Lung (tissue), 12 donors: ENCODE measurements around the gene MSLN. TPM values are rescaled to one million over a fixed set of nuclear protein-coding genes. Genes with fewer than 3 reads are reported as not detected.

ENCODE experiments used
- ATAC-seq: fragments of 200-7000 bp; cut with Tn5 transposase; one replicate; pipeline ENCODE4 v1.9.1; 2020; ENCODE audit warnings: moderate number of reproducible peaks; ENCODE audit not compliant: insufficient read depth, low FRiP score
- DNase-seq, 3 donors: peaks; one replicate each; pipeline ENCODE4 v3.0.0-alpha.2; 2013 to 2017
- H3K27ac ChIP-seq, 2 donors: one replicate each; pipeline ENCODE4 v1.5.1; 2013; ENCODE audit warnings: mild to moderate bottlenecking in 2 of 2, moderate library complexity in 2 of 2, control low read depth in 1 of 2, inconsistent platforms in 1 of 2, low read depth in 1 of 2, low read length in 1 of 2
- H3K27me3 ChIP-seq, 3 donors: one replicate each; pipeline ENCODE4 v1.5.1; 2013; ENCODE audit warnings: low read length in 2 of 3; ENCODE audit not compliant: control insufficient read depth in 3 of 3, insufficient read depth in 3 of 3
- H3K36me3 ChIP-seq, 4 donors: one replicate each; pipeline ENCODE4 v1.5.1; 2013; ENCODE audit warnings: low read length in 4 of 4, mild to moderate bottlenecking in 1 of 4, moderate library complexity in 1 of 4; ENCODE audit not compliant: control insufficient read depth in 4 of 4, insufficient read depth in 4 of 4
- H3K4me1 ChIP-seq, 5 donors: one replicate each; pipeline ENCODE4 v1.5.1; 2013; ENCODE audit warnings: low read length in 5 of 5, mild to moderate bottlenecking in 2 of 5, moderate library complexity in 1 of 5; ENCODE audit not compliant: control insufficient read depth in 5 of 5, insufficient read depth in 5 of 5
- H3K4me3 ChIP-seq: one replicate; pipeline ENCODE4 v1.5.1; 2013; ENCODE audit warnings: mild to moderate bottlenecking, control low read depth, moderate library complexity
- H3K9ac ChIP-seq, 2 donors: one replicate each; pipeline ENCODE4 v1.5.1; 2013; ENCODE audit warnings: low read length in 2 of 2, control low read depth in 1 of 2; ENCODE audit not compliant: insufficient read depth in 1 of 2
- H3K9me3 ChIP-seq, 4 donors: one replicate each; pipeline ENCODE4 v1.5.1; 2013; ENCODE audit warnings: low read length in 3 of 4, mild to moderate bottlenecking in 1 of 4, moderate library complexity in 1 of 4; ENCODE audit not compliant: control insufficient read depth in 4 of 4, insufficient read depth in 3 of 4
- CTCF ChIP-seq: IDR thresholded peaks from 2 replicates; pipeline ENCODE4 v1.5.1; 2012; ENCODE audit warnings: mild to moderate bottlenecking; ENCODE audit errors: control extremely low read depth, extremely low read depth
- WGBS, 2 donors: extraction: QIAGEN DNeasy Blood & Tissue Kit; methylation state at CpG; one replicate each; pipeline ENCODE4 v1.1.7; 2013; 5-methylcytosine and 5-hydroxymethylcytosine counted together
- polyA plus RNA-seq, 2 donors: library from polyadenylated mRNA; stranded (reverse); fragments of 200-250 nt; gene quantifications; one replicate each; pipeline ENCODE4 v1.2.1, GENCODE V29; 2013
- total RNA-seq, 2 donors: library from RNA; depleted of rRNA in 1 of 2; stranded (reverse); fragments of >200 nt in 1 of 2; gene quantifications; one replicate each; pipeline ENCODE4 v1.2.1, GENCODE V29; 2014 to 2021
- donor health status: control.
- donor health status: control.
- donor health status: Bipolar disorder and iron deficiency.
- donor health status: healthy.
- donor health status: DM: yes; HTN: yes; CAD: no.

Gene MSLN
- total and polyA plus RNA-seq, 4 donors = 98.8 to 155 (median 120) TPM

- H3K4me1 ChIP-seq = peaks cover 0 to 30% (median 13%) of the 10 kb centered on the region in 5 donors
- DNase-seq = peak; percentile 80 to 88 (median 82)
- no peaks in the 10 kb centered on the region for H3K36me3 ChIP-seq
- TF ChIP-seq CTCF = no peak
- H3K9ac ChIP-seq = no peak overlapping the region
- peak; percentile 1 for ATAC-seq
- H3K27me3 ChIP-seq = peaks cover 0 to 9% (median 0%) of the 10 kb centered on the region in 3 donors
- 0 to 1% methylated on average over 36 to 38 of the region's 38 CpGs for WGBS, 2 donors
- H3K4me3 ChIP-seq = peak overlapping the region; percentile 85
- H3K27ac ChIP-seq = peak overlapping the region; percentile 88 to 91
- no peaks in the 10 kb centered on the region for H3K9me3 ChIP-seq
Observed at GRCh38 chr16:720447-720989, 40.0 kb upstream of the MSLN start.

DNA sequence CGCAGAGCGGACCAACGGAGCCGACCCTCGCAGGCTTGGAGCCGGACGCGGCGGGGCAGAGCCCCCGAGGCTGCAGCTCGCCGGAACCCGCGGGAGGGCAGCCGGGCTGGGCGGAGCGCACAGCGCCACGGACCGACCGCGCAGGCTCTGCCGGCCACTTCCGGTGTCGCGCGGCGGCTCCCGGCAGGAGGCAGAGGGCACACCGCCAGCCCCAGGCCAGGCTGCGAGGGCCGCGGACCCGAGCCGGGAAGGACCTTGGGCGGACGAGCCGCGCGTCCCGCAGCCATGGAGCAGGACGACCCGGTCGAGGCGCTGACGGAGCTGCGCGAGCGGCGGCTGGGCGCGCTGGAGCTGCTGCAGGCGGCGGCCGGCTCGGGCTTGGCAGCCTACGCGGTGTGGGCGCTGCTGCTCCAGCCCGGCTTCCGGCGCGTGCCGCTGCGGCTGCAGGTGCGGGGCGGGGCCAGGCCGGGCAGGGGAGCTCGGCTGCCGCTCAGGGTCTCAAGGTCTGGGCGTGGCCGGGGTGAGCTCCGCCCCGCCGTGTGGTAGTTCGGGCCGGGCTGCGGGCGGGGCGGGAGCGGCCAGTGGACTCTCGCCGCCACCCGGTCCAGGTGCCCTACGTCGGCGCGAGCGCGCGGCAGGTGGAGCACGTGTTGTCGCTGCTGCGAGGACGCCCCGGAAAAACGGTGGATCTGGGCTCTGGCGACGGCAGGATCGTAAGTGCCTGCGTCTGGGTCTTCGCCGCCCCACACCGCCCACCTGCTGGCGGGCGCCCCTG, 39.4 kb upstream of the MSLN start, which contains the start of gene ANTKMT:
TSS of gene ANTKMT (plus strand) at position 157 of the 775 bp plus-strand sequence. CDS start at position 286, 129 bp downstream.
- 5 to 8% methylated on average over 65 to 106 of the region's 106 CpGs for WGBS, 2 donors
- peak; percentile 75 to 87 (median 84) for DNase-seq
- H3K27ac ChIP-seq = peak within 1 kb of the TSS; percentile 88 to 91

GRCh38 chr16:721765-722540, 38.6 kb upstream of the MSLN start:
- Histone ChIP-seq H3K9ac (no peak overlapping the region), H3K36me3 (no peaks in the 10 kb centered on the region), H3K27ac (no peak overlapping the region), H3K27me3 (peaks cover 0 to 3% (median 0%) of the 10 kb centered on the region in 3 donors), H3K9me3 (no peaks in the 10 kb centered on the region), H3K4me3 (no peak overlapping the region), H3K4me1 (peaks cover 0 to 17% (median 5%) of the 10 kb centered on the region in 5 donors)
- no peak for TF ChIP-seq CTCF
- DNase-seq (no peak), ATAC-seq (no peak)
- 86% methylated on average over 51 of the region's 51 CpGs for WGBS, 2 donors

More for the DNA sequence above, 39.4 kb upstream of the MSLN start, which contains the start of gene ANTKMT:
- H3K4me3 ChIP-seq = peak within 1 kb of the TSS; percentile 85
- peak; percentile 2 for TF ChIP-seq CTCF
- H3K9ac ChIP-seq = no peak within 1 kb of the TSS
- ATAC-seq = peak; percentile 81
- H3K9me3 ChIP-seq = no peaks in the 10 kb centered on the region
- no peaks in the 10 kb centered on the region for H3K36me3 ChIP-seq
- H3K4me1 ChIP-seq = peaks cover 0 to 25% (median 7%) of the 10 kb centered on the region in 5 donors
- peaks cover 0 to 6% (median under 1%) of the 10 kb centered on the region in 3 donors for H3K27me3 ChIP-seq
